HG03025 (cell line): ENCODE measurements around the gene TRIM14.
"Not testable (repeated sequence)": the region's sequence is repeated elsewhere in the genome, so short reads cannot be mapped to it uniquely, and the experiment has no call there.

Experiments
- ATAC-seq: cut with Tn5 transposase; IDR thresholded peaks from one replicate; pipeline ENCODE4 v1.9.1; 2021; ENCODE audit warnings: mild to moderate bottlenecking, moderate library complexity; ENCODE audit not compliant: unreplicated experiment, low FRiP score

Gene TRIM14

GRCh38 chr9:98020476-98021145, 98.4 kb downstream of the TRIM14 start:
- no peak for ATAC-seq

GRCh38 chr9:98019869-98020268, 99.2 kb downstream of the TRIM14 start:
- ATAC-seq: not testable (repeated sequence)
